Fibroblast of the aortic adventitia (primary cell): Measurements from ENCODE around the gene AP3B1. TPM values are rescaled to one million over a fixed set of nuclear protein-coding genes. Genes with fewer than 3 reads are reported as not detected.
"Not testable (repeated sequence)": the region's sequence is repeated elsewhere in the genome, so short reads cannot be mapped to it uniquely, and the experiment has no call there.

Experiments used
- DNase-seq: peaks from one replicate; pipeline ENCODE4 v3.0.0-alpha.2; 2010; ENCODE audit warnings: low read depth
- H3K4me3 ChIP-seq: 2 replicates; pipeline ENCODE4 v1.5.1; 2011; ENCODE audit warnings: low read depth, mild to moderate bottlenecking, control low read depth, low read length, moderate library complexity
- total RNA-seq: library from RNA; depleted of rRNA; stranded (reverse); fragments of >200 nt; gene quantifications from 2 replicates; pipeline ENCODE4 v1.2.3, GENCODE V29; 2012; ENCODE audit warnings: low replicate concordance
- TF ChIP-seq, protein P1 (sequence below): IDR thresholded peaks from 2 replicates; pipeline ENCODE4 v1.5.1; 2011; ENCODE audit warnings: mild to moderate bottlenecking, low read length, control low read depth, inconsistent platforms; ENCODE audit not compliant: insufficient read depth

The AP3B1 gene
- total RNA-seq, 1 donor = 78.5 TPM

DNA sequence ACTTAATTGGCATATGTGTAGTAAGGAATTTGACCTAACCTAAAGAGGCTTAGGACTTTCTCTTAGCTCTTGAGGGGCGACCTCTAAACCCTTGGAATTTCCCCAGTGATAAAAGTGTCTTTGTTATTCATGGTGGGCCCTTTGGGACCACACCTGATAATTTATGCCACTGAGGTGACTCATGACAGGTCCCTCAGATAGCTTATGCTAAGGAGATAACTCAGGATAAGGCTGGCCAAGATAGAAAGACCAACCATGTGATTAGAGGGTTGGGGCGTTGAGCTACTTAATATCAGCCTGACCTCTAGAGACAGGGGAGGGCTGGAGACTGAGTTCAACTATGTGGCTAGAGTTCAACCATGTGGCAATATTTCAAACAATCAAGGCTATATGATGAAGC lies 218.1 kb downstream of the AP3B1 start:
- TF ChIP-seq, protein P1, sequence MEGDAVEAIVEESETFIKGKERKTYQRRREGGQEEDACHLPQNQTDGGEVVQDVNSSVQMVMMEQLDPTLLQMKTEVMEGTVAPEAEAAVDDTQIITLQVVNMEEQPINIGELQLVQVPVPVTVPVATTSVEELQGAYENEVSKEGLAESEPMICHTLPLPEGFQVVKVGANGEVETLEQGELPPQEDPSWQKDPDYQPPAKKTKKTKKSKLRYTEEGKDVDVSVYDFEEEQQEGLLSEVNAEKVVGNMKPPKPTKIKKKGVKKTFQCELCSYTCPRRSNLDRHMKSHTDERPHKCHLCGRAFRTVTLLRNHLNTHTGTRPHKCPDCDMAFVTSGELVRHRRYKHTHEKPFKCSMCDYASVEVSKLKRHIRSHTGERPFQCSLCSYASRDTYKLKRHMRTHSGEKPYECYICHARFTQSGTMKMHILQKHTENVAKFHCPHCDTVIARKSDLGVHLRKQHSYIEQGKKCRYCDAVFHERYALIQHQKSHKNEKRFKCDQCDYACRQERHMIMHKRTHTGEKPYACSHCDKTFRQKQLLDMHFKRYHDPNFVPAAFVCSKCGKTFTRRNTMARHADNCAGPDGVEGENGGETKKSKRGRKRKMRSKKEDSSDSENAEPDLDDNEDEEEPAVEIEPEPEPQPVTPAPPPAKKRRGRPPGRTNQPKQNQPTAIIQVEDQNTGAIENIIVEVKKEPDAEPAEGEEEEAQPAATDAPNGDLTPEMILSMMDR = no peak
- H3K4me3 ChIP-seq = no peak overlapping the region
- DNase-seq = peak; percentile 10

DNA sequence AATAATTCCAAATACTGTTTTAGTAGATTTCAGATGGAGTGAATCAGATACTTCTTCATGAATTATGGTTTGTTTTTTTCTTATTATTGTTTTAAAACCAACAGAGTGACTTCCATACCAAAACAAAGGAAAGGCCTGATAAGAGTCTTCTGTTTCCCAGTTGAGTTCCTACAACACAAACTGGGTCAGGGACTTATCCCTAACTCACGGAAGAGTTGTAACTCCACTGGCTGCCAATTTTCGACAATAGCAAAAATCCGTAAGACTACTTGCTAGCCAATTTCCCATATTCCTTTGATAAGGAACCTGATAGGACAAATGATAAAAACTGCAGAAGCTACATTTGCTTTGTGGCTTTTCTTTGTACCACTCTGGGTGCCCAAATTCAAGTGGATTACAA lies 219.2 kb downstream of the AP3B1 start:
- TF ChIP-seq, protein P1 = no peak
- no peak for DNase-seq
- H3K4me3 ChIP-seq = no peak overlapping the region

DNA sequence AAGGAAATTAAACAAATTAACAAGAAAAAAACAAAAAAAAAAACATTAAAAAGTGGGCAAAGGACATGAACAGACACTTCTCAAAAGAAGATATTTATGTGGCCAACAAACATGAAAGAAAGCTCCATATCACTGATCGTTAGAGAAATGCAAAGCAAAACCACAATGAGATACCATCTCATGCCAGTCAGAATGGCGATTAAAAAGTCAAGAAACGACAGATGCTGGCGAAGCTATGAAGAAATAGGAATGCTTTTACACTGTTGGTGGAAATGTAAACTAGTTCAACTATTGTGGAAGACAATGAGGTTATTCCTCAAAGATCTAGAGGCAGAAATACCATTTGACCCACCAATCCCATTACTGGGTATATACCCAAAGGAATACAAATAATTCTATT lies 223.8 kb downstream of the AP3B1 start:
- H3K4me3 ChIP-seq, DNase-seq: not testable (repeated sequence)

DNA sequence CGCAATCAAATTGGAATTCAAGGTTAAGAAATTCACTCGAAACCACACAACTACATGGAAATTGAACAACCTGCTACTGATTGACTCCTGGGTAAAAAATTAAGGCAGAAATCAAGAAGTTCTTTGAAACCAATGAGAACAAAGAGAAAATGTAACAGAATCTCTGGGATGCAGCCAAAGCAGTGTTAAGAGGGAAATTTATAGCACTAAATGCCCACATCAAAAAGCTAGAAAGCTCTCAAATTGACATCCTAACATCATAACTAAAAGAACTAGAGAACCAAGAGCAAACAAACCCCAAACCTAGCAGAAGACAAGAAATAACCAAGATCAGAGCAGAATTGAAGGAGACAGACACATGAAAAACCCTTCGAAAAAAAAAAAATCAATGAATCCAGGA lies 226.9 kb downstream of the AP3B1 start:
- not testable (repeated sequence) for H3K4me3 ChIP-seq, DNase-seq

DNA sequence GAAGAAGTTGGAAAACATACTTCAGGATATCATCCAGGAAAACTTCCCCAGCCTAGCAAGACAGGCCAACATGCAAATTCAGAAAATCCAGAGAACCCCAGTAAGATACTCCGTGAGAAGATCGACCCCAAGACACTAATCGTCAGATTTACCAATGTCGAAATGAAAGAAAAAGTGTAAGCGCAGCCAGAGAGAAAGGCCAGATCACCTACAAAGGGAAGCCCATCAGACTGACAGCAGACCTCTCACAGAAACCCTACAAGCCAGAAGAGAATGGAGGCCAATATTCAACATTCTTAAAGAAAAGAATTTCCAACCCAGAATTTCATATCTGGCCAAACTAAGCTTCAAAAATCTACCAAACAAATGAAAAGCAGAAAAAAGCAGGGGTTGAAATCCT lies 227.8 kb downstream of the AP3B1 start:
- H3K4me3 ChIP-seq, DNase-seq: not testable (repeated sequence)

DNA sequence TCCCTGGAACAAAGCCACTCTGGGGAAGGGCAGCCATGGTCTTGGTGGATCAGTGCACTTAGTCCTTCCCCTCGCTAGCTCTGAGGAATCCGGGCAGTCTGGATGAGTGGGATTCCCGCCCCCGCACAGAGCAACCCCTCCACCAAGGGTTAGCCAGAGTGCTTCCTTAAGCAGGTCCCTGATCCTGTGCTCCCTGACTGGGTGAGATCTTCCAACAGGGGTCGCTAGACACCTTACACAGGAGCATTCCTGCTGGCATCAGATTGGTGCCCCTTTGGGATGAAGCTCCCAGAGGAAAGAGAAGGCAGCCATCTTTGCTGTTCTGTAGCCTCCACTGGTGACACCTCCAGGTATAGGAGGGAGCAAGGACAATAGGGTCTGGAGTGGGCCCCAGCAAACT lies 228.8 kb downstream of the AP3B1 start:
- H3K4me3 ChIP-seq = no peak overlapping the region
- DNase-seq = no peak
- TF ChIP-seq, protein P1 = no peak

DNA sequence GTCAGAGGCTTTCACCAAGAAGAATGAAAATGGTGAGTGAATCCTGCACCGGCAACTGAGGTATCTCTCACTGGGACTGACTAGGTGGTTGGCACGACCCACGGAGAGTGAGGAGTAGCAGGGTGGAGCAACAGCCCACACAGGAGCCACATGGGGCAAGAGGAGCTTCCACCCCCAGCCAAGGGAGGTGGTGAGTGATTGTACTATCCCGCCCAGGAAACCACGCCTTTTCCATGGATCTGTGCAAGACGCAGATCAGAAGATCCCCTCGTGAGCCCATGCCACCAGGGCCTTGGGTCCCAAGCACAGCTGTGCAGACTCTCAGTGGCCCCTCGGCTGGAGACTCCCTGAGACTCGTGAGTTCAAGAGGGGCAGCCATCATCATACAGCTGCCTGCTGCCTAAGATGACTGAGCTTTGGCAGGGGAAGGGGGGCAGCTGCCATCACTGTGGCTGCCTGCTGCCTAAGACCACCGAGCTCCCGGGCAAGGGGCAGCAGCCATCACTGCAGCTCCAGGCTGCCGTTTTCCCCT lies 229.5 kb downstream of the AP3B1 start:
- no peak for DNase-seq
- TF ChIP-seq, protein P1 = no peak
- no peak overlapping the region for H3K4me3 ChIP-seq

DNA sequence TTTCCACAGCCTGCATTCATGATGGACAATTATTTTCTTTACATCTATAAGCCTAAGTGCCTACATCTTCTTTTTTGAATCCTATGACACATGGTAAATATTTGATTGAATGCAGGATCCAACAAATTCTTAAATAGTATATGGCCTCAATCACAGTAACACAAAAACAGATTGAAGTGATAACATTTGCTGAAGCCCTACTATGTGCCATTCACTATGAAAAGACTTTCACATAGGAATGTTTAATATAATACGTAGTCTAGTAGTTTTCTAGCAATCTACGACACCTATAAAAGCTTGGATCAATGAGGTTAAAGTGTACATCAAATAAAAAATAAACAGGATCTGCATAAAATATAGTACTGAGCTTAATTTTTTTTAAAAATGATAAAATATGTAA lies 231.0 kb downstream of the AP3B1 start:
- TF ChIP-seq, protein P1 = no peak
- DNase-seq = no peak
- no peak overlapping the region for H3K4me3 ChIP-seq

DNA sequence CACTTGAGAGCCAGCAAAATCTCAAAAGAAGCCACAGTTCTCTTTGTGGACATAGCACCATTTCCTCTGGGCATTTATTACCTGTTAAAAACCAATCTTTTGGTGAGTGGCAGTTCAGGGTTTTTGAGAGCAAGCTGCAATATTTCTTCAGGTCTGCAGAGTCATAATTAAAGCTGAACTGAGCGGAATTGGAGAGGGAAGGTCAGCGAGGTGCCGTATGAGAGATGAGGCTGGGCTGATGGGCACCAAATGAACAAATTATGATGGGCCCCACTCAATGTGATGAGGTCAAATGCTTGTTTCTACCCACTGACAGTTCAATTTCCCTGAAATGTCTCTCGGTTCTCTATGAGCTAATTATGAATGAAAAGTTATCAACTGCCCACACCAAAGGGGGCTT lies 231.9 kb downstream of the AP3B1 start:
- TF ChIP-seq, protein P1 = no peak
- H3K4me3 ChIP-seq = no peak overlapping the region
- DNase-seq = no peak
